Endothelial cell of umbilical vein (primary cell): ENCODE measurements around the gene SEMA6A. TPM values are rescaled to one million over a fixed set of nuclear protein-coding genes. Genes with fewer than 3 reads are reported as not detected.

Experiments
- BruUV-seq: library from RNA; stranded (reverse); fragments of 400-500 nt; replicated peaks from 2 replicates; lab custom pipeline; 2021; lab: Mats Ljungman, UMichigan
- CTCF ChIA-PET: fragments of 300-600, 350-600 bp; sonication (Branson Sonifier 250); formaldehyde crosslinking; loops from one replicate; lab custom pipeline; 2021; ENCODE audit warnings: antibody characterized with exemption, inconsistent platforms; lab: Charles Lee
- POLR2A ChIA-PET: fragments of 300-600, 350-600 bp; sonication (Branson Sonifier 250); formaldehyde crosslinking; loops from one replicate; lab custom pipeline; 2021; ENCODE audit warnings: antibody characterized with exemption, inconsistent platforms; lab: Charles Lee
- DNase-seq: peaks from one replicate; pipeline ENCODE4 v3.0.0-alpha.2; 2011; ENCODE audit warnings: low read depth, low spot score
- FAIRE-seq: peaks from 2 replicates; lab custom pipeline; 2011; peaks lifted over from hg19 to GRCh38; lab: Jason Lieb, UNC
- H2AFZ ChIP-seq: 2 replicates; pipeline ENCODE4 v1.6.0; 2012; ENCODE audit warnings: low read depth, low read length, control low read depth, inconsistent platforms
- H3K27ac ChIP-seq: 2 replicates; pipeline ENCODE4 v1.5.1; 2011; ENCODE audit warnings: low read depth, mild to moderate bottlenecking, control low read depth, low read length, moderate library complexity; ENCODE audit not compliant: insufficient read depth
- H3K27me3 ChIP-seq, 2 experiments: 2 replicates each; pipeline versions ENCODE4 v1.6.0 to v1.6.1; 2011; ENCODE audit warnings: low read length in 2 of 2, mixed read lengths in 1 of 2; ENCODE audit not compliant: control insufficient read depth in 2 of 2, insufficient read depth in 2 of 2
- H3K36me3 ChIP-seq, 2 experiments: 2 replicates in 1 of 2; 3 replicates in 1 of 2; pipeline ENCODE4 v1.5.1; 2011; ENCODE audit warnings: low read length in 2 of 2, mild to moderate bottlenecking in 1 of 2, moderate library complexity in 1 of 2; ENCODE audit not compliant: control insufficient read depth in 2 of 2, insufficient read depth in 2 of 2; ENCODE audit errors: extremely low read depth in 1 of 2
- H3K4me1 ChIP-seq: 3 replicates; pipeline ENCODE4 v1.5.1; 2011; ENCODE audit warnings: mild to moderate bottlenecking, low read length; ENCODE audit not compliant: control insufficient read depth, insufficient read depth; ENCODE audit errors: extremely low read depth
- H3K4me2 ChIP-seq: 2 replicates; pipeline ENCODE4 v1.6.1; 2011; ENCODE audit warnings: low read length, control low read depth, mixed read lengths; ENCODE audit not compliant: insufficient read depth
- H3K4me3 ChIP-seq, 3 experiments: fragments of 200-600 bp in 1 of 3; sonication (generic), shearing (Covaris generic) in 1 of 3; replicated peaks in 1 of 3; 2 replicates each; pipeline ENCODE4 v1.5.1; 2011 to 2016; ENCODE audit warnings: control low read depth in 3 of 3, low read length in 3 of 3, mild to moderate bottlenecking in 2 of 3, inconsistent platforms in 1 of 3, low read depth in 1 of 3, moderate library complexity in 1 of 3; ENCODE audit not compliant: insufficient read depth in 1 of 3
- H3K79me2 ChIP-seq: 2 replicates; pipeline ENCODE4 v1.6.0; 2012; ENCODE audit warnings: low read length, inconsistent platforms; ENCODE audit not compliant: control insufficient read depth, insufficient read depth
- H3K9ac ChIP-seq: replicated peaks from 2 replicates; pipeline ENCODE3; 2011; ENCODE audit warnings: low read length, control low read depth; ENCODE audit not compliant: insufficient read depth; ENCODE audit errors: extremely low read depth
- H3K9me1 ChIP-seq: replicated peaks from 3 replicates; pipeline ENCODE4 v1.6.0; 2011; ENCODE audit warnings: mild to moderate bottlenecking, low read length; ENCODE audit not compliant: control insufficient read depth, insufficient read depth; ENCODE audit errors: extremely low read depth
- H3K9me3 ChIP-seq: replicated peaks from 2 replicates; pipeline ENCODE4 v1.5.1; 2012; ENCODE audit warnings: low read length, inconsistent platforms; ENCODE audit not compliant: control insufficient read depth, insufficient read depth
- H4K20me1 ChIP-seq: replicated peaks from 2 replicates; pipeline ENCODE3; 2011; ENCODE audit warnings: mild to moderate bottlenecking, low read length; ENCODE audit not compliant: control insufficient read depth, insufficient read depth; ENCODE audit errors: extremely low read depth
- CTCF ChIP-seq, 2 donors: IDR thresholded peaks; 1 replicate in 1 of 2; 2 replicates in 1 of 2; pipeline ENCODE4 v1.5.1; 2011; ENCODE audit warnings: low read length in 2 of 2, mild to moderate bottlenecking in 2 of 2, moderate library complexity in 2 of 2, control low read depth in 1 of 2, inconsistent platforms in 1 of 2, low read depth in 1 of 2; ENCODE audit not compliant: insufficient read depth in 1 of 2; ENCODE audit errors: extremely low read depth in 1 of 2
- EZH2 ChIP-seq: IDR thresholded peaks from 2 replicates; pipeline ENCODE4 v1.6.1; 2012; ENCODE audit warnings: borderline replicate concordance, low read depth, mild to moderate bottlenecking, moderate library complexity, low read length, inconsistent platforms; ENCODE audit not compliant: severe bottlenecking
- FOS ChIP-seq: IDR thresholded peaks from 2 replicates; pipeline ENCODE4 v1.6.1; 2011; ENCODE audit warnings: mild to moderate bottlenecking, low read length, moderate library complexity, borderline replicate concordance; ENCODE audit not compliant: insufficient read depth
- GATA2 ChIP-seq: IDR thresholded peaks from 2 replicates; pipeline ENCODE4 v1.7.0; 2011; ENCODE audit warnings: low read depth, mild to moderate bottlenecking, moderate library complexity, mixed read lengths, low read length; ENCODE audit not compliant: insufficient read length, insufficient read depth
- JUN ChIP-seq: IDR thresholded peaks from 2 replicates; pipeline ENCODE4 v1.6.1; 2011; ENCODE audit warnings: borderline replicate concordance, low read depth; ENCODE audit not compliant: insufficient read length, insufficient read depth
- MAX ChIP-seq: IDR thresholded peaks from 2 replicates; pipeline ENCODE4 v1.6.1; 2011; ENCODE audit not compliant: insufficient read depth, insufficient read length
- MYC ChIP-seq: IDR thresholded peaks from one replicate; pipeline ENCODE4 v1.6.1; 2011; ENCODE audit warnings: mild to moderate bottlenecking, low read depth, low read length
- POLR2A ChIP-seq: IDR thresholded peaks from 2 replicates; pipeline ENCODE4 v1.6.1; 2012; ENCODE audit warnings: low read depth, mild to moderate bottlenecking, control low read depth, low read length
- POLR2AphosphoS5 ChIP-seq: IDR thresholded peaks from 2 replicates; pipeline ENCODE4 v1.6.1; 2012; ENCODE audit warnings: low read depth, mild to moderate bottlenecking, control low read depth, low read length, moderate library complexity; ENCODE audit not compliant: insufficient read depth
- dilution Hi-C: fragments of 300-500 bp; cut with MboI; formaldehyde crosslinking; loops from one replicate; pipeline ENCODE4 v1.15.0; 2019; ENCODE audit warnings: low sequenced_read_pairs; ENCODE audit not compliant: extremely low pct_ligation_motif_present
- intact Hi-C: fragments of 100-400 bp; cut with micrococcal nuclease; formaldehyde crosslinking; loops from one replicate; pipeline ENCODE4 v1.10.0; 2022
- polyA plus RNA-seq, 4 experiments: library from polyadenylated mRNA; depleted of rRNA in 3 of 4; stranded (reverse) in 3 of 4; unstranded in 1 of 4; fragments of >200 nt; gene quantifications; 2 replicates each; pipeline versions ENCODE4 v1.2.1 to v1.2.3, GENCODE V29; 2011 to 2012; ENCODE audit warnings: missing spikeins in 1 of 4
- total RNA-seq: library from RNA; stranded (reverse); gene quantifications from 2 replicates; pipeline ENCODE4 v1.2.3, GENCODE V29; 2021

The SEMA6A gene
- total and polyA plus RNA-seq, 2 donors (not counting 3 experiments of a cell fraction or from before 2014, with no cell fraction given): 0.43 to 1.5 TPM

- no peak for FAIRE-seq
- Histone ChIP-seq H3K9me3 (no peaks in the 10 kb centered on the region), H3K9me1 (no peaks in the 10 kb centered on the region), H2AFZ (no peak overlapping the region), H3K27me3 (peaks cover 0 to 8% of the 10 kb centered on the region in 2 experiments), H3K4me2 (no peak overlapping the region), H3K4me1 (no peaks in the 10 kb centered on the region), H3K27ac (no peak overlapping the region), H4K20me1 (no peaks in the 10 kb centered on the region), H3K36me3 (no peaks in the 10 kb centered on the region), H3K4me3 (no peak overlapping the region), H3K9ac (no peak overlapping the region), H3K79me2 (no peaks in the 10 kb centered on the region)
- ChIA-PET CTCF (interaction anchor here (1.1 kb wide), 1 partner anchor 12 kb away, joined by 3 read pairs; no protein-coding TSS in a partner anchor), POLR2A (no interaction called here)
- dilution Hi-C loops: no loop called here
- TF ChIP-seq JUN (no peak), EZH2 (no peak), POLR2AphosphoS5 (no peak), GATA2 (no peak), MYC (no peak), FOS (no peak), CTCF (IDR thresholded peaks at IDR 0.05; ENCODE audit: extremely low read depth in 1 of 2, insufficient read depth in 1 of 2, low read depth in 1 of 2, low read length in 2 of 2) (no peak), MAX (no peak), POLR2A (no peak)
- intact Hi-C loops: no loop called here
- DNase-seq: no peak
- no TSS peak for BruUV-seq
These were observed 43.5 kb downstream of the SEMA6A start for GRCh38 chr5:116531117-116531516.
